GM12878 (cell line): ENCODE results near the gene EPN3. TPM values are rescaled to one million over a fixed set of nuclear protein-coding genes. Genes with fewer than 3 reads are reported as not detected.

Experiments
- ATAC-seq: fragments of 200-7000 bp; cut with Tn5 transposase; 3 replicates; pipeline ENCODE4 v1.9.1; 2020; ENCODE audit warnings: mild to moderate bottlenecking, moderate library complexity
- BruUV-seq: library from RNA; stranded (reverse); fragments of 400-500 nt; replicated peaks from 2 replicates; lab custom pipeline; 2021; lab: Mats Ljungman, UMichigan
- CTCF ChIA-PET: fragments of 300-600 bp; sonication (Branson Sonifier 250); formaldehyde crosslinking; extraction: SDS; loops from one replicate; lab custom pipeline; 2021; ENCODE audit warnings: inconsistent platforms; lab: Yijun Ruan, JAX
- POLR2A ChIA-PET: fragments of 350-600 bp; formaldehyde crosslinking; extraction: SDS; loops from one replicate; lab custom pipeline; 2021; ENCODE audit warnings: inconsistent platforms; lab: Charles Lee
- RAD21 ChIA-PET: fragments of 300-600 bp; sonication (Branson Sonifier 250); formaldehyde crosslinking; loops from one replicate; lab custom pipeline; 2023; ENCODE audit warnings: antibody characterized with exemption; ENCODE audit not compliant: unreplicated experiment; lab: Charles Lee
- SMC1A ChIA-PET: fragments of 300-600 bp; sonication (Branson Sonifier 250); formaldehyde crosslinking; loops from one replicate; lab custom pipeline; 2023; ENCODE audit not compliant: unreplicated experiment, uncharacterized antibody; lab: Charles Lee
- DNase-seq: peaks from one replicate; pipeline ENCODE4 v3.0.0-alpha.2; 2011; ENCODE audit warnings: low read depth, low spot score
- FAIRE-seq: peaks from 3 replicates; lab custom pipeline; 2011; peaks lifted over from hg19 to GRCh38; lab: Jason Lieb, UNC
- H2AFZ ChIP-seq: 2 replicates; pipeline ENCODE4 v1.6.0; 2011; ENCODE audit warnings: low read depth, low read length, control low read depth; ENCODE audit not compliant: control insufficient read depth
- H3K27ac ChIP-seq: 2 replicates; pipeline ENCODE4 v1.5.1; 2011; ENCODE audit warnings: control low read depth; ENCODE audit not compliant: control insufficient read depth, insufficient read depth
- H3K27me3 ChIP-seq, 2 experiments: replicated peaks in 1 of 2; 2 replicates each; pipeline versions ENCODE4 v1.6.0 to v1.6.1; 2011; ENCODE audit warnings: low read length in 1 of 2; ENCODE audit not compliant: control insufficient read depth in 2 of 2, insufficient read depth in 2 of 2
- H3K36me3 ChIP-seq, 2 experiments: 2 replicates each; pipeline ENCODE4 v1.5.1; 2011; ENCODE audit warnings: low read length in 1 of 2; ENCODE audit not compliant: control insufficient read depth in 2 of 2, insufficient read depth in 2 of 2
- H3K4me1 ChIP-seq: 2 replicates; pipeline ENCODE4 v1.6.1; 2011; ENCODE audit warnings: mild to moderate bottlenecking, low read length, moderate library complexity, mixed read lengths; ENCODE audit not compliant: control insufficient read depth, insufficient read depth
- H3K4me2 ChIP-seq: 2 replicates; pipeline ENCODE4 v1.6.0; 2011; ENCODE audit warnings: control low read depth; ENCODE audit not compliant: control insufficient read depth, insufficient read depth
- H3K4me3 ChIP-seq: fragments of 200-600 bp; sonication (generic); 2 replicates; pipeline ENCODE4 v1.5.1; 2016
- H3K79me2 ChIP-seq: 2 replicates; pipeline ENCODE4 v1.6.0; 2011; ENCODE audit warnings: low read length; ENCODE audit not compliant: control insufficient read depth, insufficient read depth
- H3K9ac ChIP-seq: 2 replicates; pipeline ENCODE4 v1.8.0; 2011; ENCODE audit warnings: low read length, control low read depth, mixed read lengths; ENCODE audit not compliant: control insufficient read depth, insufficient read depth
- H3K9me3 ChIP-seq: replicated peaks from 3 replicates; pipeline ENCODE4 v1.5.1; 2011; ENCODE audit warnings: mild to moderate bottlenecking, low read length; ENCODE audit not compliant: control insufficient read depth, insufficient read depth
- H4K20me1 ChIP-seq: 2 replicates; pipeline ENCODE4 v1.6.0; 2011; ENCODE audit not compliant: control insufficient read depth, insufficient read depth
- MAX ChIP-seq: IDR thresholded peaks from 2 replicates; pipeline ENCODE4 v1.6.1; 2012; ENCODE audit warnings: low read depth, low read length, improper control_type of control experiment
- NFIC ChIP-seq: IDR thresholded peaks from 2 replicates; pipeline ENCODE4 v1.6.1; 2012; ENCODE audit warnings: low read depth, mild to moderate bottlenecking, inconsistent platforms, low read length, moderate library complexity
- NFXL1 ChIP-seq: fragments of 450-650 bp; IDR thresholded peaks from 2 replicates; pipeline ENCODE4 v1.6.1; 2017; ENCODE audit warnings: antibody characterized with exemption, mild to moderate bottlenecking, borderline replicate concordance
- NFYB ChIP-seq: IDR thresholded peaks from 2 replicates; pipeline ENCODE4 v1.6.1; 2011; ENCODE audit warnings: low read depth, mild to moderate bottlenecking, low read length, improper control_type of control experiment, moderate library complexity; ENCODE audit not compliant: insufficient read depth
- NR2C1 ChIP-seq: fragments of 450-650 bp; IDR thresholded peaks from 2 replicates; pipeline ENCODE4 v1.6.1; 2017; ENCODE audit warnings: antibody characterized with exemption, mild to moderate bottlenecking, moderate library complexity
- PAX5 ChIP-seq: IDR thresholded peaks from 2 replicates; pipeline ENCODE4 v1.6.1; 2011; ENCODE audit warnings: low read depth, low read length, borderline replicate concordance
- PBX3 ChIP-seq: IDR thresholded peaks from 2 replicates; pipeline ENCODE4 v1.6.1; 2011; ENCODE audit warnings: mild to moderate bottlenecking, low read depth, low read length, moderate library complexity; ENCODE audit not compliant: insufficient replicate concordance
- RBBP5 ChIP-seq: fragments of 200-600 bp; sonication (generic); conservative IDR thresholded peaks from 2 replicates; pipeline ENCODE4 v1.6.1; 2016
- RELB ChIP-seq: fragments of 450-650 bp; IDR thresholded peaks from 2 replicates; pipeline ENCODE4 v1.6.1; 2017; ENCODE audit warnings: low read depth, mild to moderate bottlenecking, moderate library complexity
- SMAD5 ChIP-seq: IDR thresholded peaks from 2 replicates; pipeline ENCODE4 v1.6.1; 2016; ENCODE audit warnings: antibody characterized with exemption, low read depth
- ZBED1 ChIP-seq: IDR thresholded peaks from 2 replicates; pipeline ENCODE4 v1.6.1; 2016; ENCODE audit warnings: borderline replicate concordance
- ZBTB33 ChIP-seq: fragments of 450-650 bp; IDR thresholded peaks from 2 replicates; pipeline ENCODE4 v1.6.1; 2017; ENCODE audit warnings: mild to moderate bottlenecking
- ZNF384 ChIP-seq: IDR thresholded peaks from 2 replicates; pipeline ENCODE4 v1.6.1; 2012; ENCODE audit warnings: low read depth, mild to moderate bottlenecking, low read length, improper control_type of control experiment, borderline replicate concordance
- WGBS: methylation state at CpG from one replicate; pipeline ENCODE4 v1.1.6; 2016; ENCODE audit warnings: low lambda C conversion rate; ENCODE audit not compliant: insufficient replicate concordance, insufficient coverage; ENCODE audit errors: missing lambda C conversion rate; 5-methylcytosine and 5-hydroxymethylcytosine counted together
- in situ Hi-C: fragments of 300-500 bp; cut with MboI; formaldehyde crosslinking; loops from 9 replicates; pipeline ENCODE4 v1.14.3; 2018; ENCODE audit warnings: mixed read lengths
- intact Hi-C: fragments of 100-400 bp; cut with micrococcal nuclease; formaldehyde crosslinking; loops from one replicate; pipeline ENCODE4 v1.14.2; 2022; ENCODE audit not compliant: unreplicated experiment
- polyA plus RNA-seq, 11 experiments: library from polyadenylated mRNA; depleted of rRNA in 4 of 11; unstranded in 6 of 11; stranded (reverse) in 5 of 11; fragments of >200 nt; fragmentation: Nextera tagmentation in 4 of 11; fragmentation: Illumina TruSeq in 1 of 11; extraction: Ambion mirVana in 4 of 11; extraction: Trizol in 1 of 11; gene quantifications; 1 replicate in 1 of 11; 2 replicates in 10 of 11; pipeline versions ENCODE4 v1.2.1 to v1.2.3, GENCODE V29; 2011 to 2016; ENCODE audit warnings: inconsistent platforms in 2 of 11, missing spikeins in 2 of 11, low read depth in 1 of 11
- total RNA-seq, 4 experiments: library from RNA; depleted of rRNA in 3 of 4; stranded (reverse); fragments of >200 nt in 3 of 4; fragmentation: Illumina TruSeq in 1 of 4; extraction: Trizol in 1 of 4; gene quantifications; 2 replicates each; pipeline versions ENCODE4 v1.2.1 to v1.2.3, GENCODE V29; 2013 to 2021

EPN3 gene
- total and polyA plus RNA-seq, 10 of the 15 experiments (the other 5 are each of a cell fraction or from before 2014, with no cell fraction given), result 0.04 to 0.07 TPM; not detected in 8

- H3K27me3 ChIP-seq, result no peaks in the 10 kb centered on the region
- intact Hi-C loops (loop anchor here (1.0 to 10.0 kb wide), 2 partner anchors 61 to 412 kb away; no protein-coding TSS in a partner anchor), in situ Hi-C loops (loop anchor here (5.0 to 10.0 kb wide), 4 partner anchors 49 to 412 kb away; no protein-coding TSS in a partner anchor)
- no peak overlapping the region for H3K4me3 ChIP-seq
- H3K79me2 ChIP-seq, result peaks cover 3% of the 10 kb centered on the region
- no peak for FAIRE-seq
- H3K4me1 ChIP-seq, result peaks cover 10% of the 10 kb centered on the region
- no peak for DNase-seq
- TF ChIP-seq ZBED1 (no peak), SMAD5 (no peak), NFIC (no peak), ZNF384 (no peak), NFXL1 (no peak), NR2C1 (no peak), PBX3 (no peak), NFYB (no peak), RBBP5 (no peak), PAX5 (no peak), ZBTB33 (no peak), MAX (no peak), RELB (no peak)
- no peaks in the 10 kb centered on the region for H4K20me1 ChIP-seq
- BruUV-seq, result no TSS peak
- ChIA-PET CTCF (interaction anchor here (0.9 to 3.2 kb wide), 4 partner anchors 45 to 220 kb away, joined by 3 to 12 read pairs (median 5); no protein-coding TSS in a partner anchor), POLR2A (interaction anchor here (1.0 kb wide), 1 partner anchor 146 kb away, joined by 3 read pairs; the partner anchor contains the start of gene LRRC59), RAD21 (interaction anchor here (1.0 to 2.2 kb wide), 5 partner anchors 39 to 90 kb away, joined by 3 to 13 read pairs (median 3); no protein-coding TSS in a partner anchor), SMC1A (interaction anchor here (0.8 to 1.8 kb wide), 5 partner anchors 9 to 181 kb away, joined by 3 to 8 read pairs (median 3); no protein-coding TSS in a partner anchor)
- 74% methylated on average over 16 of the region's 16 CpGs for WGBS
- no peak overlapping the region for H3K9ac ChIP-seq
- H2AFZ ChIP-seq, result no peak overlapping the region; the same call in 1 of the 2 replicates
- ATAC-seq, result no peak
- H3K36me3 ChIP-seq, result no peaks in the 10 kb centered on the region
- no peaks in the 10 kb centered on the region for H3K9me3 ChIP-seq
- H3K27ac ChIP-seq, result no peak overlapping the region
- H3K4me2 ChIP-seq, result peak overlapping the region; percentile 91
Measured at GRCh38 chr17:50542795-50543774, 10.6 kb downstream of the EPN3 start.
